Raji (cell line): ENCODE measurements around the gene AKR1B1.

Experiments used
- POLR2A ChIP-seq: IDR thresholded peaks from 2 replicates; pipeline ENCODE4 v1.6.1; 2011; ENCODE audit warnings: low read depth, low read length, control low read depth; ENCODE audit not compliant: insufficient read depth

The AKR1B1 gene

GRCh38 chr7:134458806-134459698 is at the start of gene AKR1B1:
Gene AKR1B1, minus strand, starts transcription at chr7:134459100. Its CDS starts 38 bp downstream, at chr7:134459062.
- TF ChIP-seq POLR2A = peak; percentile 79

GRCh38 chr7:134505856-134506255 is 47.0 kb upstream of the AKR1B1 start:
- TF ChIP-seq POLR2A = no peak

GRCh38 chr7:134504660-134505164 is 45.8 kb upstream of the AKR1B1 start:
- TF ChIP-seq POLR2A = no peak

DNA sequence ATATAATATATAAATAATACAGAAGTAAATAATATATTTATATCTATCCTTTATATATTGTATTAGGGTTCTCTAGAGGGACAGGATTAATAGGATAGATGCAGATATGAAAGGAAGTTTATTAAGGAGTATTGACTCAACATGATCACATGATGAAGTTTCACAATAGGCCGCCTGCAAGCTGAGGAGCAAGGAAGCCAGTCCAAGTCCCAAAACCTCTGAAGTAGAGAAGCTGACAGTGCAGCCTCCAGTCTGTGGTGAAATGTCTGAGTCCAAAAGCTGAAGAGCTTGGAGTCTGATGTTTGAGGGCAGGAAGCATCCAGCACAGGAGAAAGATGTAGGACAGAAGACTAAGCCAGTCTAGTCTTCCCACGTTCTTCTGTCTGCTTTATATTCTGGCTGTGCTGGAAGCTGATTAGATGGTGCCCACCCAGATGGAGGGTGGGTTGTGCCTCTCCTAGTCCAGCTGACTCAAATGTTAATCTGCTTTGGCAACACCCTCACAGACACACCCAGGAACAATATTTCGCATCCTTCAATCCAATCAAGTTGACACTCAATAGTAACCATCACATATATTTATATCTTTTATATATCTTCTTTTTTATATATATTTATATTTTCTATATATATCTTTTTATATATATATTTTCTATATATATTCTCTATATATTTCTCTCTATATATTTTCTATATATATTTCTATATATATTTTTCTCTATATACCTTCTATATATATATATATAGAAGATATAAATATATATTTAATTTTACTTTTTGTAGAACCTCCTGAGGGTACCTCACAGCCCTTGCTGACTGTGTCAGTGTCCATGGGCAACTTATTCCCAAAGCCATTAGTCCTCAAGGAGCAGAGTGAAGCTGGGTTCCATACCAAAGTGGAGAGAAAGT is 43.8 kb upstream of the AKR1B1 start:
- no peak for TF ChIP-seq POLR2A

- TF ChIP-seq POLR2A = no peak
These were observed 42.1 kb upstream of the AKR1B1 start for GRCh38 chr7:134500982-134501381.

DNA sequence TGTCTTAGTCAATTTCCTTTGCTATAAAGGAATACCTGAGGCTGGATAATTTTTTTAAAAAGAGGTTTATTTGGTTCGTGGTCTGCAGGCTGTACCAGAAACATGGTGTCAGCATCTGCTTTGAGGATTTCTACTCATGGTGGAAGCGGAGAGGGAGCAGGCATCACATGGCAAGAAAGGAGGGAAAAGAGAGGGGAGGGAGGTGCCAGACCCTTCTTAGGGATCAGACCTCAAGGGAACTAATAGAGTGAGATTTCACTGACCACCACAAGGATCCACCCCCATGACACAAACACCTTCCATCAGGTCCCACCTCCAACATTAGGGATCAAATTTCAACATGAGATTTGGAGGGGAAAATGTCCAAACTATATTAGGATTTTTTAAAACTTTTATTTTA is 41.5 kb upstream of the AKR1B1 start:
- no peak for TF ChIP-seq POLR2A

DNA sequence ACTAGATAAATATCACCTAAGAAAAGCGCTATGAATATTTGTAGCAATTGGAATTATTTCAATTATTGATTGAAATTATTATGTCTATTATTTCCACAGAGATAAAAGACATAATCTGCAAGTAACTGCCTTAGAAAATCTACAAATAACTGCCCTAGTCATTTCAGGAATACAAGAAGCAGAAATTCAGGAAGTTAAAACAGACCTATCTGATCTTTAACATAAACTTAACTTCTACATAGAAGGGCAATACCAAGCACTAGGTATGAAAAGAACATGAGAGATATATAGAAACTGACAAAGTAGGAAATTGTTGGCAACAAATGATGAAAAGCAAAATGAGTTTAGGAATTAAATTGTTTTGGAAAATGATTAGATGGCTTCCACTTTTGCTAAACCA is 36.6 kb upstream of the AKR1B1 start:
- no peak for TF ChIP-seq POLR2A

GRCh38 chr7:134493091-134493490 is 34.2 kb upstream of the AKR1B1 start:
- TF ChIP-seq POLR2A = no peak

GRCh38 chr7:134485203-134485602 is 26.3 kb upstream of the AKR1B1 start:
- no peak for TF ChIP-seq POLR2A

DNA sequence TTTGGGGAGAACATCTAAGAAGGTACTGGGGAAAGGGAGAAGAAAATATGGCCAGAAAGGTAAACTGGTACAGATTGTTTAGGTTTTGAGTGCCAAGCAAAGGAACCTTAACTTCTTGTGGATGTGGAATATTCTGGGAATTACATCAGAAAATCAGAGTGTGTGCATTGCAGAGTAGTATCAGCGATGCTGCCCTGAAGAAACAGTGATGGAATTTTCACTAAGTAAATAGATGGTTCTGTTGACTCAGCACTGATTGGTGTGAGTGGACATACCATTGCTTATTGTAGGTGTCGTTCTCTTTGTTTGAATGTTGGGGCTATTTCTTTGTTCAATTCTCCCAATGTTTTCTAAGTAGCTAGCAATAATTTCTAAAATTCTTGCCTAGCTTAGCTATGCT is 24.4 kb upstream of the AKR1B1 start:
- TF ChIP-seq POLR2A = no peak

DNA sequence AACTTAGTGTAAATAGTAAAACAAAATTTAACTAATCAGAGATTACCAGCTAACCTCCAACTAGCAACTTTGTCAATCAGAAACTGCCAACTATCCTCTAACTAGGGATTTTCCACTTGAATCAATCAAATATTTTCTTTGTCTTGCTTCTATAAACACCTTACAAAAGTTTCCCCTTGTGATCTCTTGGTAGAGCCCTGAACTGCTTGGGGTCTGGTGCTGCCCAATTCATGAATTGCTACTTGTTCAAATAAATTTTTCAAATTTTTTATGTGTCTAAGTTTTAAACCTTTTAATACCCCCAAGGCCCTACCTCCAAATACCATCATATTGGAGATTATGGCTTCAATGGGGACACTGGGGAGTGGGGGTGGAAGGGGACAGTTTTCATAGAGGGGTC is 24.0 kb upstream of the AKR1B1 start:
- TF ChIP-seq POLR2A = no peak

GRCh38 chr7:134481167-134481566 is 22.3 kb upstream of the AKR1B1 start:
- TF ChIP-seq POLR2A = no peak

- TF ChIP-seq POLR2A = no peak
These were observed 21.8 kb upstream of the AKR1B1 start for GRCh38 chr7:134480730-134481129.

DNA sequence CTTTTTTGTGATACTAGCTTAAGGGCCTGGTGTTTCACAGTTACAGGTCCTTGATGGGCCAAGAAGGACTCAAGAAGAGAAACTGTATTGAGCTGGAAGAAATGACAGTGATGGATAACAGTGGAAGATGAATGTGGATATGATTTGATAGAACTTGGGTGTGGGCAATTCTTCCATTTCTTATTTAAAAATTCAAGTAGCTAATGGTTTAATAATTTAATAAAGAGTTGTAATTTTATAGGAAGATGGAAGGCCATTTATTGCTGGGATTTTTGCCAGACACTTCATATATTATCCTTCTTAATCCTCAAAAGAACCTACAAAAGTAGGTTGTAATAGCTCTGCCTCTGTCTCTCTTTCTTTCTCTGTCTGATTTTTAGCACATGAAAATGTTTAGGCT is 21.3 kb upstream of the AKR1B1 start:
- TF ChIP-seq POLR2A = no peak

- no peak for TF ChIP-seq POLR2A
These were observed 19.8 kb upstream of the AKR1B1 start for GRCh38 chr7:134478707-134479106.

DNA sequence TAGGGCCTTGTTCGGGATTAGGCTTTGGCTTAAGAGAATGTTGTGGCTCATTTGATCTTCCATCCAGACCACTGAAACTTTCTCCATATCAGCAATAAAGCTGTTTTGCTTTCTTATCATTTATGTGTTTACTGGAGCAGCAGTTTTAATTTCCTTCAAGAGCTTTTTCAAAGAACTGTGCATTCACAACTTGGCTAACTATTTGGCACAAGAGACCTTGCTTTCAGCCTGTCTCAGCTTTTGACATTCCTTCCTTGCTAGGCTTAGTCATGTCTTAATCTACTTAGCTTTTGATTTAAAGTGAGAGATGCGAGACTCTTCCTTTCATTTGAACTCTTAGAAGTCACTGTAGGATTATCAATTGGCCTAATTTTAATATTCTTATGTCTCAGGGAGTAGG is 19.1 kb upstream of the AKR1B1 start:
- TF ChIP-seq POLR2A = no peak
